ENCODE data around the gene PSMD12. TPM values are rescaled to one million over a fixed set of nuclear protein-coding genes. Genes with fewer than 3 reads are reported as not detected.

PSMD12 gene
- total RNA-seq, 1 donor from 2014 or later, result 54.6 TPM

GRCh38 chr17:67401598-67402504 is 35.5 kb upstream of the PSMD12 start:
- no peak for TF ChIP-seq CTCF (IDR thresholded peaks at IDR 0.05)
- Mint-ChIP-seq H3K36me3 (ENCODE audit: low read depth) (no peaks in the 10 kb centered on the region), H3K4me1 (peaks cover 20% of the 10 kb centered on the region), H3K9me3 (no peaks in the 10 kb centered on the region), H3K4me3 (no peak overlapping the region), H3K27me3 (no peaks in the 10 kb centered on the region), H3K27ac (no peak overlapping the region)
- DNase-seq (no peak), ATAC-seq (ENCODE audit: low read depth) (no peak)
- intact Hi-C loops (cut with micrococcal nuclease), result no loop called here
- ChIA-PET POLR2A (no interaction called here), CTCF (no interaction called here)

GRCh38 chr17:67401106-67401505 is 34.7 kb upstream of the PSMD12 start:
- Mint-ChIP-seq H3K4me1 (peaks cover 20% of the 10 kb centered on the region), H3K36me3 (ENCODE audit: low read depth) (no peaks in the 10 kb centered on the region), H3K9me3 (no peaks in the 10 kb centered on the region), H3K4me3 (no peak overlapping the region), H3K27me3 (no peaks in the 10 kb centered on the region), H3K27ac (no peak overlapping the region)
- CTCF ChIA-PET, result no interaction called here
- TF ChIP-seq CTCF (IDR thresholded peaks at IDR 0.05), result no peak
- DNase-seq (no peak), ATAC-seq (ENCODE audit: low read depth) (no peak)
- POLR2A ChIA-PET, result no interaction called here
- intact Hi-C loops (cut with micrococcal nuclease), result no loop called here

- Mint-ChIP-seq H3K27me3 (no peaks in the 10 kb centered on the region), H3K4me1 (peaks cover 20% of the 10 kb centered on the region), H3K27ac (no peak overlapping the region), H3K9me3 (no peaks in the 10 kb centered on the region), H3K36me3 (ENCODE audit: low read depth) (no peaks in the 10 kb centered on the region), H3K4me3 (no peak overlapping the region)
- POLR2A ChIA-PET, result no interaction called here
- no peak for DNase-seq
- intact Hi-C loops (cut with micrococcal nuclease), result no loop called here
- CTCF ChIA-PET, result no interaction called here
- TF ChIP-seq CTCF (IDR thresholded peaks at IDR 0.05), result no peak
- ATAC-seq (ENCODE audit: low read depth), result no peak
Measured at GRCh38 chr17:67400193-67400592, 33.8 kb upstream of the PSMD12 start.

GRCh38 chr17:67399676-67400075 is 33.3 kb upstream of the PSMD12 start:
- ChIA-PET CTCF (no interaction called here), POLR2A (no interaction called here)
- intact Hi-C loops (cut with micrococcal nuclease), result no loop called here
- H3K4me3 Mint-ChIP-seq, result no peak overlapping the region
- peaks cover 20% of the 10 kb centered on the region for H3K4me1 Mint-ChIP-seq
- H3K27me3 Mint-ChIP-seq, result no peaks in the 10 kb centered on the region
- no peaks in the 10 kb centered on the region for H3K36me3 Mint-ChIP-seq (ENCODE audit: low read depth)
- no peak overlapping the region for H3K27ac Mint-ChIP-seq
- ATAC-seq (ENCODE audit: low read depth) (no peak), DNase-seq (no peak)
- H3K9me3 Mint-ChIP-seq, result no peaks in the 10 kb centered on the region
- TF ChIP-seq CTCF (IDR thresholded peaks at IDR 0.05), result no peak

GRCh38 chr17:67393809-67394397 is 27.5 kb upstream of the PSMD12 start:
- no peaks in the 10 kb centered on the region for H3K36me3 Mint-ChIP-seq (ENCODE audit: low read depth)
- H3K4me3 Mint-ChIP-seq, result no peak overlapping the region

More at GRCh38 chr17:67393809-67394397, 27.5 kb upstream of the PSMD12 start:
- ChIA-PET CTCF (no interaction called here), POLR2A (no interaction called here)
- no peaks in the 10 kb centered on the region for H3K9me3 Mint-ChIP-seq
- no peak for TF ChIP-seq CTCF (IDR thresholded peaks at IDR 0.05)
- no peak overlapping the region for H3K27ac Mint-ChIP-seq
- intact Hi-C loops (cut with micrococcal nuclease), result no loop called here
- ATAC-seq (ENCODE audit: low read depth) (no peak), DNase-seq (no peak)
- H3K27me3 Mint-ChIP-seq, result no peaks in the 10 kb centered on the region
- peaks cover 14% of the 10 kb centered on the region for H3K4me1 Mint-ChIP-seq

Measured in activated B cell treated with CpG ODN at 0.5 μM for 24 hours (primary cell).